Measurements from ENCODE around the gene ZNF662.

- TF ChIP-seq EZH2phosphoT487 (IDR thresholded peaks at IDR 0.05; ENCODE audit: borderline replicate concordance, low read depth, low read length) (no peak), CTCF (conservative IDR thresholded peaks at IDR 0.05; ENCODE audit: low read length) (no peak)
Observed at GRCh38 chr3:42892169-42892568, 13.8 kb upstream of the ZNF662 start.

Measured in OCI-LY7 (cell line).